GM12864 (cell line): ENCODE measurements around the gene FRMD4A.

Experiments
- DNase-seq: peaks from one replicate; pipeline ENCODE4 v3.0.0-alpha.2; 2011; ENCODE audit warnings: low read depth
- H3K4me3 ChIP-seq: 2 replicates; pipeline ENCODE4 v1.5.1; 2011; ENCODE audit warnings: mild to moderate bottlenecking, low read depth, low read length, control low read depth
- TF ChIP-seq, protein P1 (sequence below): IDR thresholded peaks from 2 replicates; pipeline ENCODE4 v1.5.1; 2011; ENCODE audit warnings: low read depth, mild to moderate bottlenecking, moderate library complexity, low read length, control low read depth, inconsistent platforms; ENCODE audit errors: missing control alignments

Gene FRMD4A

DNA sequence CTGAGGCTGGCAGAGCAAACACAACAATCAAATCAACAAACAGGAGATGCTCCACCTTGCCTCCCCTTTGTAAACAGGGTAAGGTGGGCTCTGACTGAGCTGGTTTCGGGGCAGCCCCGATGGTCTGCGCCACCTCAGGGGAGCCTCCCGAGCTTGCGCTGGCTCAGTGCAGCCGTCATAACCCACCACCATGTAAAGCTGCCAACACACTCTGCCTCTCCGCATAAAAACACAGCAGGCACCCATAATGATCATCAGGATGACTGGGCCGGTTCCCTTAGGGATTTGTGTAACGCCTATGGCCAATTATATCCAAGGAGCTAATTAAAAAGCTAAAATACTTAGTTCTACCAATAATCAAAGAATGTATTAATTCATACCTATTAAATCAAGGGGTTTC lies 619.4 kb downstream of the FRMD4A start:
- DNase-seq: no peak
- TF ChIP-seq, protein P1, sequence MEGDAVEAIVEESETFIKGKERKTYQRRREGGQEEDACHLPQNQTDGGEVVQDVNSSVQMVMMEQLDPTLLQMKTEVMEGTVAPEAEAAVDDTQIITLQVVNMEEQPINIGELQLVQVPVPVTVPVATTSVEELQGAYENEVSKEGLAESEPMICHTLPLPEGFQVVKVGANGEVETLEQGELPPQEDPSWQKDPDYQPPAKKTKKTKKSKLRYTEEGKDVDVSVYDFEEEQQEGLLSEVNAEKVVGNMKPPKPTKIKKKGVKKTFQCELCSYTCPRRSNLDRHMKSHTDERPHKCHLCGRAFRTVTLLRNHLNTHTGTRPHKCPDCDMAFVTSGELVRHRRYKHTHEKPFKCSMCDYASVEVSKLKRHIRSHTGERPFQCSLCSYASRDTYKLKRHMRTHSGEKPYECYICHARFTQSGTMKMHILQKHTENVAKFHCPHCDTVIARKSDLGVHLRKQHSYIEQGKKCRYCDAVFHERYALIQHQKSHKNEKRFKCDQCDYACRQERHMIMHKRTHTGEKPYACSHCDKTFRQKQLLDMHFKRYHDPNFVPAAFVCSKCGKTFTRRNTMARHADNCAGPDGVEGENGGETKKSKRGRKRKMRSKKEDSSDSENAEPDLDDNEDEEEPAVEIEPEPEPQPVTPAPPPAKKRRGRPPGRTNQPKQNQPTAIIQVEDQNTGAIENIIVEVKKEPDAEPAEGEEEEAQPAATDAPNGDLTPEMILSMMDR: no peak
- H3K4me3 ChIP-seq: no peak overlapping the region

- DNase-seq: no peak
- TF ChIP-seq, protein P1: no peak
- H3K4me3 ChIP-seq: no peak overlapping the region
Measured at GRCh38 chr10:13709931-13710650, 620.6 kb downstream of the FRMD4A start.

- DNase-seq: no peak
- TF ChIP-seq, protein P1: no peak
- H3K4me3 ChIP-seq: peak overlapping the region; percentile 60
Measured at GRCh38 chr10:13708256-13708990, 622.3 kb downstream of the FRMD4A start.

- peak overlapping the region; percentile 60 for H3K4me3 ChIP-seq
- DNase-seq: peak; percentile 68
- TF ChIP-seq, protein P1: no peak
Measured at GRCh38 chr10:13707156-13707881, 623.4 kb downstream of the FRMD4A start.

GRCh38 chr10:13706604-13707003 lies 624.1 kb downstream of the FRMD4A start:
- TF ChIP-seq, protein P1: no peak
- no peak for DNase-seq
- H3K4me3 ChIP-seq: peak overlapping the region; percentile 60

GRCh38 chr10:13706175-13706574 lies 624.5 kb downstream of the FRMD4A start:
- TF ChIP-seq, protein P1: no peak
- H3K4me3 ChIP-seq: peak overlapping the region; percentile 60

More at GRCh38 chr10:13706175-13706574, 624.5 kb downstream of the FRMD4A start:
- no peak for DNase-seq
